Progenitor cell of endocrine pancreas (in vitro differentiated cells): ENCODE data around the gene ATN1. TPM values are rescaled to one million over a fixed set of nuclear protein-coding genes. Genes with fewer than 3 reads are reported as not detected.
A peak's percentile ranks its signal among the peaks of the same experiment; 100 is the strongest.

Source experiments
- DNase-seq: peaks from one replicate; pipeline ENCODE4 v3.0.0; 2021; ENCODE audit warnings: low spot score; ENCODE audit not compliant: unreplicated experiment
- H3K27ac Mint-ChIP-seq: 2 replicates; pipeline ENCODE4 v1.8.0; 2021; ENCODE audit warnings: mild to moderate bottlenecking, moderate library complexity, mixed read lengths
- H3K27me3 Mint-ChIP-seq: 2 replicates; pipeline ENCODE4 v1.8.0; 2021; ENCODE audit warnings: mixed read lengths
- H3K36me3 Mint-ChIP-seq: 2 replicates; pipeline ENCODE4 v1.8.0; 2022; ENCODE audit warnings: mixed read lengths; ENCODE audit not compliant: insufficient read depth
- H3K4me1 Mint-ChIP-seq: 2 replicates; pipeline ENCODE4 v1.8.0; 2021; ENCODE audit warnings: low read depth, mixed read lengths
- H3K4me3 Mint-ChIP-seq: 2 replicates; pipeline ENCODE4 v1.8.0; 2021; ENCODE audit warnings: low read depth, mild to moderate bottlenecking, moderate library complexity, mixed read lengths
- H3K9me3 Mint-ChIP-seq: 2 replicates; pipeline ENCODE4 v1.8.0; 2021; ENCODE audit warnings: low read depth, mixed read lengths
- CTCF ChIP-seq: fragments of 200-600 bp; sonication (generic); IDR thresholded peaks from one replicate; pipeline ENCODE4 v1.5.0; 2021; ENCODE audit warnings: antibody characterized with exemption, mild to moderate bottlenecking; ENCODE audit not compliant: unreplicated experiment
- total RNA-seq: library from RNA; stranded (reverse); gene quantifications from 2 replicates; pipeline ENCODE4 v1.2.1, GENCODE V29; 2021

ATN1 gene
- total RNA-seq, 1 donor from 2014 or later = 250 TPM

GRCh38 chr12:6977653-6978052 is 49.9 kb downstream of the ATN1 start:
- Mint-ChIP-seq H3K4me3 (no peak overlapping the region), H3K27me3 (no peaks in the 10 kb centered on the region), H3K4me1 (peaks cover 17% of the 10 kb centered on the region)

GRCh38 chr12:6978188-6978587 is 50.4 kb downstream of the ATN1 start:
- Mint-ChIP-seq H3K27ac (peak overlapping the region; percentile 72), H3K4me3 (no peak overlapping the region), H3K9me3 (no peaks in the 10 kb centered on the region), H3K4me1 (peaks cover 17% of the 10 kb centered on the region), H3K36me3 (peaks cover 32% of the 10 kb centered on the region), H3K27me3 (no peaks in the 10 kb centered on the region)
- no peak for DNase-seq
- no peak for TF ChIP-seq CTCF

More at GRCh38 chr12:6977653-6978052, 49.9 kb downstream of the ATN1 start:
- Mint-ChIP-seq H3K27ac (peak overlapping the region; percentile 30), H3K36me3 (peaks cover 31% of the 10 kb centered on the region), H3K9me3 (no peaks in the 10 kb centered on the region)
- no peak for TF ChIP-seq CTCF
- no peak for DNase-seq

GRCh38 chr12:6978611-6979011 is 50.9 kb downstream of the ATN1 start:
- Mint-ChIP-seq H3K36me3 (peaks cover 34% of the 10 kb centered on the region), H3K9me3 (no peaks in the 10 kb centered on the region), H3K4me3 (no peak overlapping the region), H3K27ac (peak overlapping the region; percentile 72), H3K27me3 (no peaks in the 10 kb centered on the region), H3K4me1 (peaks cover 17% of the 10 kb centered on the region)
- TF ChIP-seq CTCF = no peak
- DNase-seq = no peak

GRCh38 chr12:6979021-6979420 is 51.3 kb downstream of the ATN1 start:
- peaks cover 17% of the 10 kb centered on the region for H3K4me1 Mint-ChIP-seq

GRCh38 chr12:6979453-6979852 is 51.7 kb downstream of the ATN1 start:
- peaks cover 17% of the 10 kb centered on the region for H3K4me1 Mint-ChIP-seq
- no peak overlapping the region for H3K4me3 Mint-ChIP-seq
- peaks cover 33% of the 10 kb centered on the region for H3K36me3 Mint-ChIP-seq
- H3K9me3 Mint-ChIP-seq = no peaks in the 10 kb centered on the region
- H3K27ac Mint-ChIP-seq = peak overlapping the region; percentile 22
- H3K27me3 Mint-ChIP-seq = no peaks in the 10 kb centered on the region
- TF ChIP-seq CTCF = no peak
- no peak for DNase-seq

More at GRCh38 chr12:6979021-6979420, 51.3 kb downstream of the ATN1 start:
- Mint-ChIP-seq H3K9me3 (no peaks in the 10 kb centered on the region), H3K4me3 (no peak overlapping the region), H3K36me3 (peaks cover 33% of the 10 kb centered on the region), H3K27me3 (no peaks in the 10 kb centered on the region), H3K27ac (peak overlapping the region; percentile 72)
- TF ChIP-seq CTCF = no peak
- DNase-seq = no peak
